Activated effector memory CD4-positive, alpha-beta T cell treated with anti-CD3 and anti-CD28 coated beads, Interleukin-2, amount 50 U/mL, for 16 hours (primary cell): ENCODE data around the gene ADGRG1.

ENCODE experiments used
- DNase-seq: peaks from one replicate; pipeline ENCODE4 v3.0.0-alpha.2; 2020

The ADGRG1 gene

DNA sequence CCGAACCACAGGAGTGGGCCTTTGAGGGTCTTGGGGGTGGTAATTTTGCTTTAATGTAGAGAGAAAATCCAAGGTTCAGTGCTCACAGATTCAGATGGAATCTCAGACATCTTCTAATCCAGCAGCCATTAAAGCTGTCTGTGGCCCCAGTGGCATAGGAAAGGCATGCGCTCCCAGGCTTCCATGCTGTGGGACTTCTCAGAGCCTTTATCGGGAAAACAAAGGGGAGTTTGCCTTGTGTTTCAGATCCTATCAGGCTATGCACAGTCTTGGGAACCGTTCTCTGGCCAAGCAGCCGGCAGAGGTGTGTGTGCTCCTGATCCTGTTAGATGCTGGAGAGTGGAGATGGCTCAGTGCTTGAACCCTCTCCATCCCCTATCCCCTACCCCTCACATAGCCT is 7.8 kb downstream of the ADGRG1 start:
- no peak for DNase-seq

DNA sequence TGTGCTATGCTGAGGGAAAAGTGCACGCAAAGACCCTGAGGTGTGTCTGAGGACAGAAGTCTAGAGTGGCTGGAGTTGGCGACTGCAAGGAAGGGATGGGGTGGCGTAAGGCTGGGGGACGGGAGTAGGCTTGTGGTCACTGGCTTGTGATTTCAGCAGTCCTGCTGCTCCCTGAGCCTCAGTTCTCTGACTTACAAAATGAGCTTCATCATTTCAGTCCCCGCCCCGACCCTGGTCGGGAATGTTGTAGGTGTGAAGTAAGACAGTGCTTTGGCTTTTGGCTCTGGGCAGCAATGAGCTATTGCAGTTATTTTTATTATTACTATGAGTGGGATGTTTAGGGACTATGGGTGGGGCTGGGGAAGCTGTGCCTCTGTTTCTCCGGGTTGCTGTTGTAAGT is 8.6 kb downstream of the ADGRG1 start:
- DNase-seq, result no peak

DNA sequence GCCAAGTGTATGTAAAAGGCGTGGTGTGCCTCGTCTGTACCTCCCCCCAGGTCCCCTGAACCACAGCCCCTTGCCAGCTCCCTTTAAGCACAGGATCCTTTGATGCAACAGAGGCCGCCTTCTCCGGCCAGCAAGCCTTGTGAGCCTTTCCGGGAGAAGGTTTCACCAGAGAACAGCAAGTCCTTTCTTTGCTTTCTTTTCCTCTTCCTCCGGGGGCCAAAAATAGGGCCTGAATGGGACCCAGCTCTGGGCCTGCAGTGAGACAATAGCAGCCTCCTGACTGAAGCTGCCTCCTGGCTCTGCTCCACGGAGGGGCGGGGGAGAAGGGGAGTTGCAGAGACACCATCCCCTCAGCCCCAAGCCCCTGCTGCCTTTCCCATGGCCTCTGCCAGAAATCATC is 9.0 kb downstream of the ADGRG1 start:
- DNase-seq, result no peak

DNA sequence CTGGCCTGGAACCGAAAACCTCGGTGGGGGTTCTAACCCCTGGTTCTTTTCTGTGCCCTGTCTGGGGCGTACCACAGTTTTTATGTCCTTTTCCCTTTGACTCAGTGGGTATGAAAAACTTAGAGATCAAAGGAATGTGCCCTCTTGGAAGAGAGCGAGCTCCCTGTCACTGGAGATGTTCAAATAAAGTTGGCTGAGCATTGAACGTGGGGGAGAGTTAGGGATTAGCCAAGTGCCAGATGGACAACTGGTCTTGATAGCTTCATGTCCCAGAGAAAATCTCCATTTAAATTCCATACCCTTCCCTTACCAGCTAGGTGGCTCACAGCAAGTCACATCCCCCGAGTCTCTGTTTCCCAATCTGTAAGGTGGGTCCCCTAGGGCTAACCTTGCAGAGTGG is 9.5 kb downstream of the ADGRG1 start:
- no peak for DNase-seq

DNA sequence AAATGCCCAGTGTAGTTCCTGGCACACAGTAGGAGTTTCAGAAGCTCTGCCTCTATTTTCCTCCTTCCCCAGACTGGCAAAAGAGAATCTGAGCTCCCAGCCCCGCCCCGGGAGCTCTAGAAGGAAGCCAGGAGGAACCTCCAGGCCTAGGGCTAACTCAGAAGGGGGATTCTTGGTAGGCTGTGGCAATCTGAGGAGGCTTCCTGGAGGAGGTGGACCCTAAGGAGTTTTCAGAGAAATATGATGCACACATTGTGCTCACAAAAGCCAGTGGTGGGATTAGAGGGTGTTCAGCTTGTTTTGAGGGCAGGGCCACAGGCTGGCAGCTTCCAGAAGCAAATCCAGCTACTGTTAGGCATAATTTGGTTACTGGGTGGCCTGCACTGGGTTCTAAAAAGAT is 10.0 kb downstream of the ADGRG1 start:
- DNase-seq, result no peak

DNA sequence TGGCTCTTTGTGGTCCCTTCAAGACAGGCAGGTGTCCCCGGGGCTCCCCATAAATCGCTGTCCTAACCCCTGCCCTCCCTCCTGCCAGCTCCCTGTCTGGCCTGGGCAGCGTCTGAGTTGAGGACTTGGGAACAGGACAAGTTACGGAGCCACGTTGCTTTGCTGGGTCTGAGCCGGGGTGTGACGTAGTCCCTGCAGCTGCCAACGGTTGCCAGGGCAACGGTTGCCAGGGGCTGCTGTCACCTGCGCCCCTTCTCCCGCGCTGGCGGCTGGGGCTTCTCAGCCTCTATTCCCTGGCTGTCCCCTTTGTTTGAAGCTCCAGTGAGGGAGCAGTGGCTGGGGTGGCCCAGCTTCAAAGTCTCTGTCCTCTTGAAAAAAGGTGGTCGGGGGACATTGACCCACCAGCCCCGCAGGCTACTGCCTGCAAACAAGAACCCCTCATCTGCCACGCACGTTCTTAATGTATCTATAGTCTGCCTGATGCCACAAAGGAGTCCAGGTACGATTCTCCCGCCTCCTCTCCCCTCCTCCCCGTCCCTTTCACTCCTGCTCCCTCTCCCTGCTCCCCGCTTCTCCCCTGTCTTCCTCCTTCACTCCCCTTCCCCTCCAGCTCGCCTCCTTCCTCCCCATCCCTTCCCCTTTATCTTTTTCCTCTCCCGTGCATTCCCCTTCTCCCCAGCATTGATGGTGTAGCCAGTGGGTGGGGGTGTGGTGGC is 10.9 kb downstream of the ADGRG1 start:
- DNase-seq, result no peak

DNA sequence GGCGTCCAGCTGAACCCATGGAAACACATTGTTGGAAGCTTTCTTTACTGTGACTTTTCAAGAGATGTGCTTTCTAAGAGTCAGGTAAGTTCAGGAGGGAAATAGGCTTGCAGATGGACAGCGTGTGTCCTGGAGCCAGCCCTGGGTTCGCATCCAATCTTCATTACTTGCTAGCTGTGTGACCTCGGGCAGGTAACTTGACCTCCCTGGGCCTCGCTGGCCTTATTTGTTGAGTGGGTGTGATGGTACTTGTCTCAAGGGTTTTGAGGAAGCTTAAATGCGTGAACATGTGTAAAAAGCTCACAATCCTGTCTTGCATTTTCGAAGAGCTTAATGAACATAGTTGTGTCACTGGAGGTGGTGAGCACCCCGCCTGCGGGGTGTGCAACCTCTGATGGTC is 11.8 kb downstream of the ADGRG1 start:
- DNase-seq, result no peak

DNA sequence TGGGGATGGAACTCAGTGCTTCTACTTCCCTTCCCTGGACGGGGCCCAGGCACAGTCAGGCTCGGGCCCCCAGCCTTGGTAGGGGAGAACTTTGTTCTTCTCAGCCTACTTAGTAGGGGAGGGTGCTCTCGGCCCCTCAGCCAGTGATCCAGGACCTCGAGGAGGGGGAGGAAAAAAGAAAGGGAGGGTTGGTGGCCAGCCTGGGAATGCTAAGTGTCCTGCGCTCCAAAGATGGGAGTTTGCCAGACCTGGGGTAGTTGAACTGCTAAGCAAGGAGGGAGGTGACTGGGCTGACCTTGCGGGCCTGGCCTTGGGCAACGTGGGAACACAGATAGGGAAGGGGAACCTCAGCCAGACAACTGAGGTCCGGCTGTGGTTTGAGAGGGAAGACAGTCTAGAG is 12.2 kb downstream of the ADGRG1 start:
- DNase-seq, result no peak

DNA sequence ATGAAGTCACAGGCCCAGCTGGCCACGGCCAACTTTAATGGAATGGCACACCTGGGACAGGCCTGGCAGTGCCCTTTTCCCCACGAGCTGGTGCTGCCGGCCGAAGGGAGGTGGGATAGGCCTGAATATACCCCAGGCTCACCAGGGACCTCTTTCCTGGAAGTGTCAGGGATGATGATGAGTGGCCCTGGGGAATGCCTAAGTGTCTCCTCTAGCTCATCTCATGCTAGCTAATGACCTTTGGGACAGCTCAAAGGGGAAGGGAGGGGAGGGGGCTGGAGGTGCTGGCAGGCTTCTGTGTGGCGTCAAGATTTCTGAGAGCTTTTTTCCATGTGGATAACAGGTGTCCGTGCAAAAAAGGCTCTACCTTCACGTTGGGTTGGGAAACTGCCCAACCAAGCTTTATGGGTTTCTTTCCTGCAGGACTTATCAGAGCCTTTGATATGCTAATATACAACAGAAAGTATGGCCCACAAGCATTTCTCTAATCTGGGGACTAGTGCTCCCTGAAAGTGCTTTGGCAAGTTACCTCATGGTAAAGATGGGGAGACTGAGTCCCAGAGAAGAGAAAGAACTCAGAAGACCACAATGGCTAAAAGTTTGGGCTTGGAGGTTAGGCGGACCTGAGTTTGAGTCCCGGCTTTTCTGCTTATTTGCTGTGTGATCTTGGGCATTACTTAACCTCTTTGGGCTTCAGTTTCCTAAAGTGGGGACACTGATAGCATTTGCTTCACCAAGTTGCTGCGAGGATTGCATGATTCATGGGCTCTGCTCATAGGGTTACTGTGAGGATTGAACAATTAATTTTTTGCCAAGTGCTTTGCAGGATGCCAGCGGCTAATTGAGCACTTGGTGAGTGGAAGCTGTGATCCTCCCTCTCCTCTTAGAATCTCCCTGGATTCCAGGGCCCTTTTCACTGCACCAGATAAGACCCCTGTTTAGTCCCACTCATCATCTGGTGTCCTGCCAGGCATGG is 14.0 kb downstream of the ADGRG1 start:
- no peak for DNase-seq

DNA sequence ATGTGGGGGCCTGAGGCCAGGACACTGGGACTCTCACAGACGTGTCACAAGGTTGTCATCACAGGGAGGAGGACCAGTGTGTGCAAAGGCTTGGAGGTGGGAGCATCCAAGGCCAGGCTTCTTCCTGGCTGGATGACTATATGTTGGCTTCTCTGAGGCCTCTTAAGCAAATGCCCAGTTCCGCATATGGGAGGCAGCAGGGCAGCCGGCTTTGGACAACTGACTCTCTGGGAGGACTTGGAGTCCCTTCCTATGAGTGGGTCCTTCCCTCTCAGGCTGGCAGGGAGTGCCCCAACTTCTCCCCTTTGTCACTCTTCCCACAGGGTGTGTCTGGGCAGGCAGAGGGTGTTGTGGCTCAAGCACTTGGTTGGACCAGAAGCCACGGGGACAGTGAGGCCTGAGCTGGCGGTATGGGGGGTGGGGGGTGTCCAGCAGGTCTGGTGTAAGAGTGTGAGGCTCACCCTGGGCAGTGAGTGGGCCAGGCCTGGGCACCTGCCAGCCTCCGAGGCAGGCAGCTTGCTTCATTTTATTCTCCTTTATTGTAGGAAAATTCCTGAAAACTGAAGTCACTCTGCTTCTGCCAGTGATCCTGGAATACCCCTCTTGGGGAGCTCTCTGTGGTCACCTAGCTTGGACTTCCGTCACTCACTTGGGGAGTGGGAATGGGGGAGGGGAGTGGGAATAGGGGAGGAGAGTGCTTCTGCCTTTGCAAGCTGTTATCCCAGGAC is 14.9 kb downstream of the ADGRG1 start:
- DNase-seq, result no peak

DNA sequence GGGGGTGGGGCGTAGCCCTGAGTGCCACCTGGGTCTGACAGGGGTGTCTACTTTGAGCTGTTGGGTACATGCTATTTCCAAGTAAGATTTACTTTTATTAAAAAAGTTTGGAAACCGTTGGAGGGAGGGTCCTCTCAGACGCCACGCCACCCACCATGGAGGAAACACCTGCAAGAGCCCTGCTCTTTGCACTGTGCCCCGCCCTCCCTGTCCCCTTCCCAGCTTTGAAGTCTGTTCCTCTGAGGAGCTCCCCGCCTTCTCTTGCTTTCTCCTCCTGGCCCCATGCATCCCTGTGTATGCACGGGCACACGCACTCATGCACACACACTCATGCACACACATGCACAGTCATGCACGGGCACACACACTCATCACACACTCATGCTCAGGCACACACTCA is 15.5 kb downstream of the ADGRG1 start:
- DNase-seq, result no peak

DNA sequence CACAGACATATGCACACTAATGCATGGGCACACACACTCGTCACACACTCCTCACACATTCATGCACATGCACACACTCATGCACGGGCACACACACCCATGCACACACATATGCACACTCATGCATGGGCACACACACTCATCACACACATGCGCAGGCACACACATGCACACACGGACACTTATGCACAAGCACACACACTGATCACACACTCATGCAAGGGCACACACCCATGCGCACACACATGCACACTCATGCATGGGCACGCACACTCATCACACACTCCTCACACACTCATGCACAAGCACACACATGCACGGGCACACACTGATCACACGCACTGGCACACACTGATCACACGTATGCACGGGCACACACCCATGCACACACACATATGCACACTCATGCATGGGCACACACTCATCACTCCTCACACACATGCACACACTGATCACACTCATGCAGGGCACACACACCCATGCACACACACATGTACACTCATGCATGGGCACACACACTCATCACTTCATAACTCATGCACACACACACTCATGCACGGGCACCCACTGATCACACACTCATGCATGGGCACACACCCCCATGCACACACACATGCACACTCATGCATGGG is 16.1 kb downstream of the ADGRG1 start:
- no peak for DNase-seq

DNA sequence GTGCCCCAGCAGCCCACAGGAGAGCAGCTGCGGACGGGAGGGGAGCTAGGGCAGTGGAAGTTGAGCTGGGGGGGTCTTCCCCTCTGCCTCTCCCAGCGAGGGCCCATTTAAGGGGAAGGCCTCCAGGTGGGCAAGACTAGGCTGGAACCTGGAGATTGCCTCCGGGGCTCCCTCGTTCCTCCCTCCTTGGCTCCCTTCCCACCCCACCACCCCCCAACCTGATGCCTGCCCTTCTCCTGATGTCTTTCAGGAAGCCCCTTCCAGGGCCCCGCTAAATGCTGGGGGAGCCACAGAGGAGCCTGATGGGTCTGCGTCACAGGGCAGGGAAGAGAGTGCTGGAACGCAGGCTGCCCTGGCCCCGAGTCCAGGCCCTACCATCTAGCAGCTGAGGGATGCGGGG is 16.7 kb downstream of the ADGRG1 start:
- no peak for DNase-seq

DNA sequence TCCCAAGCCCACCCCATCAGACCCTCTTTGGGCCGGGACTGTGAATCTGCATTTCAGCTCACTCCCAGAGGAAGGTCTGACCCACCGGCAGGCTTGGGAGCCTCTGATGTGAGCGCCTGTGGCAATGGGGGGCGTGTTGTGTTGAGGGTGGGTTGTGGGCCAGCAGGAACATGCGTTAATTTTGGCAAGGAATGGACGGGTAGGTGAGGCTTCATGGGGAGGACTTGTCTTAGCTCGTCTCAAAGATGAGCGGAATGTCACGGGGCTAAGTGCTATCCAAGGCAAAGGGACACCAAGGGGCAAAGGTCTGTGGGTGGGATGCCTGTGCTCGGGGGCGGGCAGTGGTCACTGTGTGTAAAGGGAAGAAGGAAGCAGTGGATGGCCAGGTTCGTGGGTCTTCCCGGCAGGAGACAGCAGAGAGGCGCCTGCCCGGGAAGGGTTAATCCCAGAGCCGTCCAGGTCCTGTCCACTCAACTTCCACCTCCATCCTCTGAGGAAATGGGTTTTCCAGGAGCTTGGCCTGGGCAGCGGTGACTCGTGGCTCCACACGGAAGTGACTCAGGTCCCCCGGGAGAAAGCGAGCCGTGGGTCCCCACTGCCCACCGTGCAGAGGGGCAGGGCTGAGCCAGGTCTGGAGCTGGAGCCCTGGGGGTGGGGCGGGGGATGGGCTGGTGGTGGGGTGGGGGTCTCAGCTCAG is 17.4 kb downstream of the ADGRG1 start:
- no peak for DNase-seq

DNA sequence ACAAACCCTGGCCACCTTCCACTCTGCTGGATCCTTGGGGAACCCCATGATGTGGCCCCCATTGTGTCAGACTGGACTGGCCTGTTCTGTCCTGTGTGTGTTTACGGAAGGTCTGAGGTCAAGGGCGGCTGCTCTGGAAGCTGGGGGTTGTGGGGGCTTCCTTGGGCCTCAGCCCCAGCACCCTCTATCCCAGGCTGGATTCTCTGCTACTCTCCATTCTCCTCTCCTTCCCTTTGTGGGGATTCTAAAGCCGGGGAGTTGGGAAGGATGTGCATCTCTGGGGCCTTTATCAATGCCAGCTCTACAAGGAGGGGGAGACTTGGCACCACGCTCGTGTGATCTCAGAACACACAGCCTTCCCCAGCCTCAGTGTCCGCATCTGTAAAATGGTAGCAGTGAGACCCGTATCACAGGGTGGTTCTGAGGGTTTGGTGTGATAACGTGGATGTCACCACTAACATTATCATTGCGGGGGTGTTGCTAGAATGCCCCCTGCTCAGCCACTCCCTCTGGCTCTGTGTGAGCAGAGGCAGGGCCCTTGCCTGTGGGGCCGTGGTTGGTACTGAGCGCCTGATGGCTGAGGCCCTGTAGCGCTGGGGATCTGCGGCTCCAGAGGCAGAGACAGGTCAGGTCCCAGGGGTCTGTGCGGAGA is 18.1 kb downstream of the ADGRG1 start:
- no peak for DNase-seq

DNA sequence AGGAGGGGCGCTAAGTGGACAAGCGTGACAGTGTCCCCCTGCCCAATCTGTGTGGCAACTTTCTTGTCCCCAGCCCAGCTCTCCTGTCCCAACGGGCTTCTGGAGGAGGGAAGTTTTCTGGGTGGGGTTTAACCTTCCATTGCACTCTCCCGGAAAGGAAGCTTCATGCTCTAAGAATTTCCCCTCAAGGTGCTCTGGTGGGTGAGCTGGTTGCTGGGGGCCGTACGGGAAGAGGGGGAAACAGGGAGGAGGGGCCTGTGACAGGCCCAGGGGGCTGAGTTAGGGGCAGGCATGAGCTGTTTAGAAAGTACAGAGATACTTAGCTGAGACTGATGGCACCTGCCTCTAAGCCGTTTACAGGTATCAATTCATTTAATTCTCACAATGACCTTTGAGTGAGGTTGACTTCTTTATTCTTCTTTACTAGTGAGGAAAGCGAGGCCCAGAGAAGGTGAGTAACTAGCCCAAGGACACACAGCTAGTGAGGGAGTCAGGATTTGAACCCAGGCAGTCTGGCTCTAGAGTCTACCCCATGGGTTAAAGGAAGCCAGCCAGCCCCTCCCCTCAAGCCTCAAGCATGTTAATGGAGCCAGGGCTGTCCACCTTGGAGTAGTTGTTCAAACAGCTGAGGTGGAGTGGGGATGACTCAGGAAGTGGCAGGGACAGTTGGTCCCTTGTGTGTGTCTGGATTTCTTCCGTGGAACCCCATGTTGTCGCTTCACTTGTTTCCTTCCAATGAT is 18.9 kb downstream of the ADGRG1 start:
- DNase-seq, result no peak

DNA sequence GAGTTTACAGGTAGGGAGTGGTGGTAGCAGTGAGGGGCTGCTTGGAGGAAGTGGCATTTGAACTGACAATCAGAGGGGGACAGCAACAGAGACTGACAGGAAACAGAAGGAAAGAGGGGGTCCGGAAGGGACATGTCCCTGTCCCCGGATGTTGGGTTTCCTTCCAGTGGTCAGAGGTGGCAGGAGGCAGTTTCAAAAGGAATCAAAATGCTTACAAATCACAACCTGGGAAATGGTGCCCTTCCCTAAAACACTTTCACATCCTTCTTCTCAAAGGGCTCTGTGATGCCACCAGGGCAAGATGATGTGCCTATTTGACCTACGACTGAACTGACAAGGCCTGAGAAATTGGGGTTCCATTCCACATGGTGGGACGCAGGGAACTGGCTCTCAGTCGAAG is 19.7 kb downstream of the ADGRG1 start:
- DNase-seq, result no peak

DNA sequence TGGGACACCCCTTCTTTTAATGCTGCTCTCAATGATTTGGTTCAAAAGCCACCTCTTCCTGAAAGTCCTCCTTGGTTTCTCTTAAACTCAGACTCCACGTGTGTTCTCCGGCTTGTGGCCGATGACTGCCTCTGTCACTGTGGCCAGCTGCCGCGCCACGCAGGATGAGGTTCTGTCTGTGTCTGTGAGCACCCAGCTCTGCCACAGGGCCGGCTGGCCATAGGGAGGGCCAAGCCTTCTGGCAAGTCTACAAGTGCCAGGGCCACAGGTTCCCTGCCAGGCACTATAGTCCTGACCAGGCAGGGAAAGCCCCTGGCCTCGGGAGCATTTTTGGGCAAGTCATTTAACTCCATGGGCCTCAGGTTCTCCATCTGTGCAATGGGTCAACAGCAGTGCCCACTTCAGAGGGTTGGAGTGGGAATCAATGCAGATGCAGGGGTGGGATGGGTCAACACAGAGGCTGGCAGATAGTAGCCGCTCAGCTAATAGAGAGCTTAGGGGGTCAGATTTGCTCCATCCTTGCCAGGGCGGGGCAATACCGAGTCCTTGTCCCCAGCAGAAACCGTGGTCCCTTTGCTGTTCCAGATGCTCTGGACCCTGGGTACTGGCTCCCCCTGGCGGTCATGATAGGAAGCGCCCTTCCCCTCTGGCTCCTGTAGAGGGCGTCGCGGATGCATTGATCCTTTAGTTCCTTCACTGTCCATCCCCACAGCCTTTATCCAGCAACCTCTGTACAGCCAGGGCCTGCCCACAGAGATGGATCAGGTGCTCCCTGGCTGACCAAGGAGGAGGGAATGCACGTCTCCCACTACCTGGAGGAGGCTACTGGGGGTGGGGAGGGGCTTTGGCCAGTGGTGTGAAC is 20.4 kb downstream of the ADGRG1 start:
- peak; percentile 94 for DNase-seq

DNA sequence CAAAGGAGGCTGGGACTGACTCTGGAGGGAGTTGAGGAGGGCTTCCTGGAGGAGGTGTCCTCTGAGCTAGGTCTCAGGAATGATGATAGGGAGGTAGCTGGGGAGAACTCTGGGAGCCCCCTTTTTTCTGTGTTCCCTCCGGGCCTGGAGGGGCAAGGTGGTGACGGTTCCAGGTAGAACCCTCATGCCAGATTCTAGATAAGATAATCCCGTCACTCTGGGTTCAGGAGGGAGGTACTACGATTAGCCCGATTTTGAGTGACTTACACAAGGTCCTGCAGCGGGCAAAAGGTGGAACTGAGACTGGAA is 21.0 kb downstream of the ADGRG1 start:
- no peak for DNase-seq

DNA sequence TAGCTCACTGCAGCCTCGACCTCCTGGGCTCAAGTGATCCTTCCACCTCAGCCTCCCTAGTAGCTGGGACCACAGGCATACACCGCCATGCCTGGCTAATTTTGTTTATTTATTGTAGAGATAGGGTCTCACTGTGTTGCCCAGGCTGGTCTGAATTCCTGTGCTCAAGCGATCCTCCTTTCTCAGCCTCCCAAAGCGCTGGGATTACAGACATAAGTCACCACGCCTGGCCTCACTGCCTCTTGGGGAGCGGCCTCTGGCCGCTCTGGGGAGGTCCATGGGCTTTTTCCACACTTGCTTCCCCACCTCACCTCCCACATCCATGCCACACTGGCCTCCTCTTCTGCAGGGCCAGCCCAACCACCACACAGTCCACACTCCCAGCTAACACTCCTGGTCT is 21.4 kb downstream of the ADGRG1 start:
- no peak for DNase-seq
